Cardiac muscle cell (in vitro differentiated cells and primary cell): ENCODE results near the gene SENP3. TPM values are rescaled to one million over a fixed set of nuclear protein-coding genes. Genes with fewer than 3 reads are reported as not detected.
A peak's percentile ranks its signal among the peaks of the same experiment; 100 is the strongest.

Experiments
- DNase-seq, 2 donors: peaks; one replicate each; pipeline versions ENCODE4 v3.0.0 to v3.0.0-alpha.2; 2010 to 2017; ENCODE audit warnings: low read depth in 1 of 2, low spot score in 1 of 2
- H3K27ac ChIP-seq: fragments of 200-600 bp; sonication (generic); 2 replicates; pipeline ENCODE4 v1.5.1; 2016
- H3K27me3 ChIP-seq: fragments of 200-600 bp; sonication (generic); 2 replicates; pipeline ENCODE4 v1.6.0; 2016; ENCODE audit warnings: control low read depth
- H3K36me3 ChIP-seq: fragments of 200-600 bp; sonication (generic); 2 replicates; pipeline ENCODE4 v1.5.1; 2016; ENCODE audit warnings: control low read depth
- H3K4me1 ChIP-seq: fragments of 200-600 bp; sonication (generic); 2 replicates; pipeline ENCODE4 v1.8.1; 2017; ENCODE audit warnings: low read depth, mild to moderate bottlenecking, mixed run types
- H3K4me3 ChIP-seq: fragments of 200-600 bp; sonication (generic); 2 replicates; pipeline ENCODE4 v1.5.1; 2016; ENCODE audit warnings: mild to moderate bottlenecking
- H3K9me3 ChIP-seq: fragments of 200-600 bp; sonication (generic); 2 replicates; pipeline ENCODE4 v1.5.1; 2017; ENCODE audit warnings: low read depth, mild to moderate bottlenecking, control low read depth
- CTCF ChIP-seq: IDR thresholded peaks from 2 replicates; pipeline ENCODE4 v1.5.1; 2012; ENCODE audit warnings: low read depth, mild to moderate bottlenecking, low read length
- polyA plus RNA-seq: library from polyadenylated mRNA; unstranded; fragments of >200 nt; fragmentation: Nextera tagmentation; extraction: Ambion mirVana; gene quantifications from 2 replicates; pipeline ENCODE4 v1.2.1, GENCODE V29; 2016
- total RNA-seq: library from RNA; depleted of rRNA; stranded (reverse); fragments of >200 nt; gene quantifications from 2 replicates; pipeline ENCODE4 v1.2.3, GENCODE V29; 2016

The SENP3 gene
- total and polyA plus RNA-seq, 2 experiments from 2014 or later = 45.0 to 78.9 TPM

- H3K4me1 ChIP-seq = no peaks in the 10 kb centered on the region
- peak in 1 of 2 donors; percentile 22 for DNase-seq
- H3K27me3 ChIP-seq = no peaks in the 10 kb centered on the region
- H3K36me3 ChIP-seq = no peaks in the 10 kb centered on the region
- H3K4me3 ChIP-seq = no peak overlapping the region
- peak; percentile 43 for TF ChIP-seq CTCF
- no peaks in the 10 kb centered on the region for H3K9me3 ChIP-seq
- no peak overlapping the region for H3K27ac ChIP-seq
Observed at GRCh38 chr17:7523033-7523432, 38.7 kb upstream of the SENP3 start.

- no peak overlapping the region for H3K27ac ChIP-seq
- no peaks in the 10 kb centered on the region for H3K36me3 ChIP-seq
- DNase-seq = no peak
- TF ChIP-seq CTCF = no peak
- no peaks in the 10 kb centered on the region for H3K4me1 ChIP-seq
- no peaks in the 10 kb centered on the region for H3K27me3 ChIP-seq
- no peaks in the 10 kb centered on the region for H3K9me3 ChIP-seq
- H3K4me3 ChIP-seq = no peak overlapping the region
Observed at GRCh38 chr17:7528842-7529241, 32.9 kb upstream of the SENP3 start.

- Histone ChIP-seq H3K36me3 (no peaks in the 10 kb centered on the region), H3K9me3 (no peaks in the 10 kb centered on the region), H3K4me3 (no peak overlapping the region), H3K27me3 (no peaks in the 10 kb centered on the region), H3K4me1 (no peaks in the 10 kb centered on the region), H3K27ac (no peak overlapping the region)
- TF ChIP-seq CTCF = no peak
- no peak for DNase-seq
Observed at GRCh38 chr17:7530023-7530900, 31.5 kb upstream of the SENP3 start.

GRCh38 chr17:7538050-7538449, 23.7 kb upstream of the SENP3 start:
- Histone ChIP-seq H3K27me3 (peaks cover 7% of the 10 kb centered on the region), H3K9me3 (no peaks in the 10 kb centered on the region), H3K27ac (no peak overlapping the region), H3K4me1 (no peaks in the 10 kb centered on the region), H3K36me3 (no peaks in the 10 kb centered on the region), H3K4me3 (no peak overlapping the region)
- TF ChIP-seq CTCF = no peak
- no peak for DNase-seq

GRCh38 chr17:7538891-7539545, 22.7 kb upstream of the SENP3 start:
- Histone ChIP-seq H3K36me3 (no peaks in the 10 kb centered on the region), H3K9me3 (no peaks in the 10 kb centered on the region), H3K4me1 (no peaks in the 10 kb centered on the region), H3K4me3 (no peak overlapping the region), H3K27ac (no peak overlapping the region), H3K27me3 (peaks cover 15% of the 10 kb centered on the region)
- peak in 1 of 2 donors; percentile 13 for DNase-seq
- TF ChIP-seq CTCF = no peak
